GM19438 (cell line): ENCODE results near the gene PCOLCE2.

Experiments
- ATAC-seq: cut with Tn5 transposase; IDR thresholded peaks from one replicate; pipeline ENCODE4 v1.9.1; 2021; ENCODE audit warnings: low read depth; ENCODE audit not compliant: unreplicated experiment

PCOLCE2 gene

GRCh38 chr3:142866841-142867631, 21.8 kb downstream of the PCOLCE2 start:
- no peak for ATAC-seq

GRCh38 chr3:142863930-142864920, 24.7 kb downstream of the PCOLCE2 start:
- ATAC-seq: no peak

DNA sequence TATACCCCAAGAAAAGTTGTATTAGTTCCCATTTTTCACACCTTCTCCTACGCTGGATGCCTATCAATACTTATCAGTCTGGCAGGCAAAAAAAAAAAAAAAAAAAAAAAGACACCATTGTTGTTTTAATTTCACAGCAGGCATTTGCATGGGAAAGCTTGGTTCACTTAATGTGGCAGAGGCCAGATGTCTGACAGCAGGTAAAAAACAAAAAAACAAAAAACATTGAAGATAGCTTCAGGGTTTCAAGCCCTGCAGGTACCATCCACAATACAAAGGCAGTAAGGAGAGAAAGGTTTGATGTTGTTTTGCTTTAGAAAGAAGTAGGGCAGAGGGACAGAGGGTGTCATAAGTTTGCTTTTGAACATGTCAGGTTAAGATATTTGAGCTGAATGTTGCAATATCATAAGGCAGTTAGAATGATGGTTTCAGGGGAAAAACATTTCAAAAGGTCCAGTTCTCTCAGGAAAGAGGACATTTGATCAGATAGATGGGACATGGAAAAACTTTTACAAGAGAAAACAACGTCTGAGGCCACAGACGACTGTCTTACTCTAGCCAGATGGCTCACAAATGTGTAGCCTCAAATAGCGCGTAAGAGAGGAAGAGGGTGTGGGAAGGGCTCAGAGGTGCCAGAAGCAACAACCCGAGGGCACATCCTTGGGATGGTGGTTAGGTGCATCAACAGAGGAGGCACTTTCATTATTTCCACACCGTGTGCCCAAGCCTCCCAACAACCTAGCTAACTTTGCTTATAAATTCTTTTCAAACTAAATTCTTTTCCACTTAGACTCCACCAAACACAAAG, 25.7 kb downstream of the PCOLCE2 start:
- no peak for ATAC-seq

DNA sequence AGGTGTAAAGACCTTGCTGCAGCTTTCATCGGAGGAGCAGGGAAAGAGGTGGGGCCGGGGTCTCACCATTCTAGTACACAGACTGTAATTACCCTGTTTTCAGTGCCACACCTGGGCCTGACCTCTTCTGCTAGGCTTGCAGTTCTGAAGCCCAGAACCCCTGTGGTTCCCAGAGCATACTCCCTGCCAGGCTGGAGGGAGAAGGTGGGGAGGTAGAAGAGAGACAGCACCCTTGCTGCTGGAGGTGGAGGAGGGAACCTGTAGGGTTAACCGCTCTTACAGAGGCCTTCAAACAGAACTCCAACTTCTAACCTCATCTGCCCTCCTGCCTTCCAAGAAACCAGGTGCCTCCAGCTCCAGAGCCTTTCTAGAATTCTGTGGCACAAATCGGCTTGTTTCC, 27.0 kb downstream of the PCOLCE2 start:
- ATAC-seq: no peak

- ATAC-seq: no peak
These were observed 30.8 kb downstream of the PCOLCE2 start for GRCh38 chr3:142858043-142858442.

DNA sequence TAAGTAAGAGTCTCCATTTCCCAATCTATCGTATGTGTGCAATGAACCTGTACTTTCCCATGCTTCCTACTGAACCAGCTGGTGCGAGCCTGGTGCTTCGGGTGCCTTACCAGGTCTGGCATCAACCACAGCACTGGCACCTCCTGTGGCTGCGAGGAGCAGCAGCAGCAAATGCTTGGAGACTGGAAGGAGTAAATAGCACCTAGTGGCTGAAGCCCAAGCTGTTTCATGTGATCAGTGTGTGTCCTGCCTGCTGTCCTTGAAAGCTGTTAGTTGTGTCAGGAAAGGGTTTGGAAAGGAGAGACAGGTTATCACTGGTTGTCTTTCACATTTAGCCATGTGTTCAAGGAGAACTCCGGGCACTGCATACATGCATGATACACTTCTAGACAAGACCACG, 31.8 kb downstream of the PCOLCE2 start:
- no peak for ATAC-seq

- ATAC-seq: peak; percentile 65
These were observed 35.4 kb downstream of the PCOLCE2 start for GRCh38 chr3:142853270-142854168.

- ATAC-seq: no peak
These were observed 36.9 kb downstream of the PCOLCE2 start for GRCh38 chr3:142852009-142852408.

- ATAC-seq: no peak
These were observed 38.4 kb downstream of the PCOLCE2 start for GRCh38 chr3:142850395-142851023.

DNA sequence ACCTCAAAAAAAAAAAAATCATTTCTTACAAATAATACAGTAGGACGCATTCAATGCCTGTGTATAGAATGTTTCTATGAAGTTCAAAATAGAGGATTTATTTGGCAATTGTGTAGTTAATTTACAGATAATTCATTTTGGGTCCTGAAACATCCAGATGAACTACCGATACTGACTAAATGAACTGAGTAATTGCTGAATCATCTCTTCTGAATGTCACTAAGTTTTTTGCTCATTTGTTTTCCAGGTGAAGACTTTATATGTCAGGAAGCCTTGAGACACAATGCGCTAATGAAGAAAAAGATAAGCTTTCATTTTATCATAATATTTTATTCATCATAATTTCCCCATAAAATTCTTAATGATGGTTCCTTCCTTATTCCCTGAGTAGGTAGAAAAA, 39.7 kb downstream of the PCOLCE2 start:
- no peak for ATAC-seq

GRCh38 chr3:142846779-142847577, 41.9 kb downstream of the PCOLCE2 start:
- no peak for ATAC-seq

GRCh38 chr3:142844339-142844977, 44.4 kb downstream of the PCOLCE2 start:
- ATAC-seq: no peak

DNA sequence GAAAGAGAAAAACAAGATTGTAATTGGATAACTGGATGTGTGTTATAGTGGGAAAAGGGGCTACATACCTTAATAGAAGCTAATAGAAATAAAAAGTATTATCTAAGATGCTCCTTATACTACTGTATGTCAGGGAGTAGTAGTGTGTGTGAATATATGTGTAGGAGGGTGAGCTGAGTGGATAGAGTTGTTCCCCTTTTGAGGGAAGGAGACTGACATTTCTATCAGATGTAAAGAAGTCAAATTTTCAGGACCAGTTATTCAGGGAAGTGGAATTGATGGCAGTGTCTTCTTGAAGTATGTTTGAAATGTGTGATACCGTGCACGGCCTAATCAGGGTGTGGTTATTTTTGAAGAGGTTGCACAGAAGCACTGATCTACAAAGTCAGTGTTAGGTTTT, 49.1 kb downstream of the PCOLCE2 start:
- ATAC-seq: no peak

GRCh38 chr3:142837526-142837925, 51.4 kb downstream of the PCOLCE2 start:
- ATAC-seq: no peak

- ATAC-seq: peak; percentile 97
These were observed 60.1 kb downstream of the PCOLCE2 start for GRCh38 chr3:142828703-142829305.

- no peak for ATAC-seq
These were observed 69.7 kb downstream of the PCOLCE2 start for GRCh38 chr3:142819179-142819578.

DNA sequence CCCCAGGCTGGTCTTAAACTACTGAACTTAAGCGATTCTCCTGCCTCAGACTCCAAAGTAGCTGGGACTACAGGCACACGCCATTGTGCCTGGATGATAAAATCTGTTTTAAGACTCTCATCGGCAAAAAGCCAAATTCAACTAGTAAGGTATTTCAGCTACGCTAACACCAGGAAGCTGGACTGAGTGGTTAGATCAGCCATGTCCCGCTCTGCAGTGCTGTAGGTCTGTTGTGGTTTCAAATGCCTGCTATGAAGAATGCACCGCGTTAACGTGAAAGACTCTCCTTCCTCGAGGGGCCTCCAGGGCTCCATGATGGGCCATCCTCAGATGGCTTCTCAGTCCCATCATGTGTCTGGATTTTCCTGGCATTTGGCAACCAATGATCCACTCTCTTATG, 70.2 kb downstream of the PCOLCE2 start:
- ATAC-seq: no peak

GRCh38 chr3:142817897-142818296, 71.0 kb downstream of the PCOLCE2 start:
- no peak for ATAC-seq
